Measurements from ENCODE around the gene ZNF598.

DNA sequence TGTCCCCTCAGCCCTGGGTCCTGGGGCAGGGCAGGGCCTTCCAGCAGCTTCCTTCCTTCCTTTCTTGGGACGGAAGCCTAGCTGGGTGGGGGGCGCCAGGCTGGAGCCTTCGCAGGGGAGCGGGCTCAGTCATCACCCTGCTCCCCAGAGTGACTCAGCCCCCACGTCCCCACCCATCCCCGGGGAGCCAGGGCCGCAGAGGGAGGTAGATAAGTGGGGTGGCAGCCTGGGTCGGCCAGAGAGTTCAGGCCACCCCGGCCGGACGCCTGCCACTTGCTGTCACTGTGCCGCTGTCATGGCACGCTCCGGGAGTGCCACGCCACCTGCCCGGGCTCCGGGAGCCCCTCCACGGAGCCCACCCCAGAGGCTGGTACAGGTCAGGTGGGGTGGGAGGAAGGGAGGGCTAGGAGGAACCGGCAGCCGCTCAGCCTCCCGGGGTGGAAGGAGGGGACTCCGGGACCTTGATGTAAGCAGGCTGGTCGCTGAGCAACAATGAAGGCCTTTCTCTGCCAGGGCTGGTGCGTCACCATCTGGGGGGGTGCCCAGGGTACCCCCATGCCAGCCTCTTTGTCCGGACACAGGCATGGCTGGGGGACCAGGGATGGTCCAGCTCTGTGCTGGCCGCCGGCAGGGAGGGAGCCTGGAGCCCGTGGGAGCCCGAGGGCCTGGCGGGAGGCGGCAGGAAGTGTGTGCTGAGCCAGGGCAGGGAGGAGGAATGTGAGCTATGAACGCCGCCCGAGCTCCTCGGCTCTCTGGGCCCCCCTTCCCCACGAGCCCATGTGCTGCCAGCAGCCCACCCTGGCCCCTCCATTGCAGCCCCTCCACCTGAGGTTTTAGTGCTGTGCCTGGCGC, 23.7 kb upstream of the ZNF598 start:
- TF ChIP-seq TCF12 (IDR thresholded peaks at IDR 0.05; ENCODE audit: low read depth) (no peak), FOXM1 (IDR thresholded peaks at IDR 0.05; ENCODE audit: borderline replicate concordance, low read depth) (no peak), TAF1 (IDR thresholded peaks at IDR 0.05; ENCODE audit: low read depth) (no peak)
